GM18499 (cell line): ENCODE data around the gene CEP72.
"Not testable (repeated sequence)": the region's sequence is repeated elsewhere in the genome, so short reads cannot be mapped to it uniquely, and the experiment has no call there.

Experiments
- ATAC-seq: cut with Tn5 transposase; IDR thresholded peaks from one replicate; pipeline ENCODE4 v1.9.1; 2021; ENCODE audit warnings: moderate number of reproducible peaks; ENCODE audit not compliant: insufficient read depth, unreplicated experiment

CEP72 gene

DNA sequence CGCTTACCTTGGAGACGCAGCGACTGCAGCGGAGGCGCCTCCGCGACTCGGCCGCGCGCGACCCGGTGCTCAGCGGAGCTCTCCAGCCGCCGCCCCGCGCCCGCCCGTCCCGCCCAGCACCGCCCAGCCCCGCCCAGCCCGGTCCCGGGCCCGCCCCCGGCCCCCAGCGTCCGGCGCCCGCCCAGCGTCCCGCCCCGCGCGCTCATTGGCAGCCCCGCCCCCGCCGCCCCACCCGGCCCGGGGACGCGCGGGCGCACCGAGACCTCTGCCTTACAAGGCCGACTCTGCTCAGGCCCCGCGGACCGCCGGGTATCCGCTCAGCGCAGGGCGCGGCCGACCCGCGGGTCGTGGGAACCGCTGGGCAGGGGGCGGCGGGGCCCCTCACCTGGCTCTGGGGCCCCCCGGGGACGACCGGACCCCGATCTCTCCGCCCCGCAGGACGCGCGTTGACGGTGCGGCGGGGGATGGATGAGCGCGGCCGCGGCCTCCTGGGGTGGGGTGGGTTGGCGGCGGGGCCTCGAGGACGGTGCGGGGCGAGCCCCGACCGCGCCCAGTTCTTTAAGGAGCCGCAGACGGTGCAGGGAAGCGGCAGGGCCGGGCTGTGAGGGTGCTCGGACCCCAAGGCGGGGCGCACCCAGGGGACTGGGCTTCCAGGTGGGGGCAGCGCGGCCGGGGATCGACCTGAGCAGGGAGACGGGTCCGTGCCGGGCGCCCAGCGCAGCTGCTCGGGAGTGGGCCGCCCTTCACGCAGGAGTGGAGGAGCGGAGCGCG, 81.3 kb downstream of the CEP72 start, which contains the start of gene TPPP:
Gene TPPP (minus strand): TSS at position 82 of the 771 bp plus-strand sequence. CDS start 15,292 bp downstream, outside the sequence.
- ATAC-seq = not testable (repeated sequence)

- not testable (repeated sequence) for ATAC-seq
These were observed 81.9 kb downstream of the CEP72 start for GRCh38 chr5:694042-694431.

- not testable (repeated sequence) for ATAC-seq
These were observed 83.3 kb downstream of the CEP72 start for GRCh38 chr5:695475-695874.

DNA sequence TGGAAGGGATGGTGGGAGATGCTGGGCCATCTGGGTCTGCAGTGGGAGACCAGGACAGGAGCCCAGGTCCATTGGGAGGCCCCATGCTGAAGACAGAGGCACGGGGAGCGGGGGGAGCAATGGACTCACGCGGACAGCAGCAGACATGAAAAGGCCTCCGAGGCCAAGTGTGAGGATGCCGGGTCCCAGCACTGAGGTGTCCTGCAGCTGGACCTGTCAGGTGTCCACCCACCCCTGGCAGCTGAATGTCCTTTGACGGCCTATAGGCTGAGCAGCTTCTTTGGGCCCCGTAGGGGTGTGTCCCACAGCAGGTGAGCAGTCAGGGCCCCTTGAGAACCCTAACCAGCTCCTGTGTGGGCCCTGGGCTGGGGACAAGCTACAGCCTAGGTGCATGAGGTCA, 84.1 kb downstream of the CEP72 start:
- ATAC-seq = not testable (repeated sequence)

DNA sequence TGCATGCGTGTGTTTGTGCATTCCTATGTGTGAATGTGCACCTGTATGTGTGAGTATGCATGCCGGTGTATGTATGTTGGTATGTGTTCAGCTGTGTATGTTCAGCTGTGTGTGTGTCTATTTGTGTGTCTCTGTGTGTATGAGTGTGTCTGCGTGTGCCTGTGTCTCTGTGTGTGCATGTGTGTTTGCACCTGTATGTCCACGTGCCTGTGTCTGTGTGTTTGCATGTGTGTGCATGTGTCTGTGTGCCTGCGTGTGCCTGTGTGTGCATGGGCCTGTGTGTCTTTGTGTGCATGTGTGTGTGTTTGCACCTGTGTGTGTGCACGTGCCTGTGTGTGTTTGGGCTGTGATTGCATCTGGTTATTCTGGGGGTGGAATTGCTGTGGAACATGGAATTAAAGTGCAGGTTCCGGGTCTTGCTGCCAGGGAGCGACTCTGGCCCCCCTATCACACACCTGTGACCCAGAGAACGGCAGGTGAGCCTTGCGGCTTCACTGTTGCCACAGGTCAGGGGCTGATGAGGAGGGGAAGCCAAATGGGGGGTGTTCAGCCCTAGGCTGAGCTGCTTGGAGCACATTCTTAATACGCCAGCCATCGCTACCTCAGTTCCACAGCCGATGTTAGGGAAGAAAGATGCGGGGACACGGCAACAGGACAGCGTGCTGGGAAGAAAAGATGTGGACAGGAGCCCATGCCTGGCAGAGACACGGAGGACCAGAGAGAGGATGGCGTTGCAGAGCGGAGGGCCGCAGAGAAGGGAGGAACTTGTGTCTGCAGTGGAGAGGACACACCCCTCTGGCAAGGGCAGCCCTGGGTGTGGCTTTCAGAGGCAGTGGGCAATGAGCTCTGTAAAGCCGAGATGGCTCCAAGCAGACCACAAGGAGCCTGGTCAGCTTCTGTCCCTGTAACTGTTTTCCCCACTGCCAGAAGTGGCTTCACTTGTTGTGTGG, 84.9 kb downstream of the CEP72 start:
- ATAC-seq = not testable (repeated sequence)
